ENCODE results near the gene TNRC6B. TPM values are rescaled to one million over a fixed set of nuclear protein-coding genes. Genes with fewer than 3 reads are reported as not detected.
"Not testable (repeated sequence)": the region's sequence is repeated elsewhere in the genome, so short reads cannot be mapped to it uniquely, and the experiment has no call there.

The TNRC6B gene
- total RNA-seq, 8 experiments from 2014 or later, result 22.4 to 63.6 (median 29.1) TPM

DNA sequence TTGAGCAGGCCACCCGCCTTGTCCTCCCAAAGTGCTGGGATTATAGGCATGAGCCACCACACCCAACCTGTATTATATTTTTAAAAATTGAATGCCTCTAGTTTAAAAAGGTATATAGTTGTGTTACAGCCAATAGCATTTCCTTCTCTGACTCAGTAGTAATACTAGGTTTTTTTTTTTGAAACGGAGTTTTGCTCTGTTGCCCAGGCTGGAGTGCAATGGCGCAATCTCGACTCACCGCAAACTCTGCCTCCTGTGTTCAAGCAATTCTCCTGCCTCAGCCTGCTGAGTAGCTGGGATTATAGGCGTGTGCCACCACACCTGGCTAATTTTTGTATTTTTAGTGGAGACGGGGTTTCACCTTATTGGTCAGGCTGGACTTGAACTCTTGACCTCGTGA lies 45.3 kb downstream of the TNRC6B start:
- in situ Hi-C loops (cut with MboI; ENCODE audit: low pct_unique_long_range_greater_than_20kb in 2 of 9, low sequenced_read_pairs in 9 of 9, unreplicated experiment in 9 of 9); H3K27ac ChIP-seq; ATAC-seq (replicated peaks in 6 of 8); H3K4me3 ChIP-seq: not testable (repeated sequence)
- whole genome bisulfite sequencing, 10 experiments, result 82 to 100% (median 100%) methylated on average over 2 to 7 of the region's 8 CpGs; no CpG with 5 or more reads in 2 of the 10 experiments
- peaks cover 0 to 11% of the 10 kb centered on the region in 2 donors for H3K4me1 ChIP-seq (replicated peaks in 1 of 2)

DNA sequence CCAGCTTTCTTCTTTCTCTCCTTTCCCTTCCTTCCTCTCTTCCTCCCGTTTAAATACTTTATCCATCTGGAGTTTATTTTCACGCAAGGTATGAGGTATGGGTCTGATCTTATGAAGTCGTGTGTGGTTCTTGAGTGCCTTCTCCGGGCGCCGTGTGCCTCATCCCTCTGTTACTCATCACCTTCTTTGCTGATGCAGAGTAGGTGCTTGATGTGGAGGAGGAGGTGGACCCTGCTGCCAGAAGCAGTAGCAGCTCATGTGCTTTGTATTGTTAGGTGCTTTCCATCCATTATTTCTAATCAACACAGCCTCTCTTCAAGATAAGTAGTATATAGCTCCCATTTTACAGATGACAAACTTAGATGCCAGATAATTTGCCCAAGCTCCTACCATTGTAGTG lies 47.0 kb downstream of the TNRC6B start:
- 57 to 96% (median 82%) methylated on average over 1 to 6 of the region's 6 CpGs; no CpG with 5 or more reads in 3 of the 10 experiments for WGBS, 10 experiments
- H3K27ac ChIP-seq, result no peak overlapping the region
- ATAC-seq (replicated peaks in 6 of 8), result no peak
- H3K4me3 ChIP-seq, result no peak overlapping the region
- H3K4me1 ChIP-seq (replicated peaks in 1 of 2), result peaks cover 0 to 8% of the 10 kb centered on the region in 2 donors
- in situ Hi-C loops (cut with MboI; ENCODE audit: low pct_unique_long_range_greater_than_20kb in 2 of 9, low sequenced_read_pairs in 9 of 9, unreplicated experiment in 9 of 9), result no loop called here

DNA sequence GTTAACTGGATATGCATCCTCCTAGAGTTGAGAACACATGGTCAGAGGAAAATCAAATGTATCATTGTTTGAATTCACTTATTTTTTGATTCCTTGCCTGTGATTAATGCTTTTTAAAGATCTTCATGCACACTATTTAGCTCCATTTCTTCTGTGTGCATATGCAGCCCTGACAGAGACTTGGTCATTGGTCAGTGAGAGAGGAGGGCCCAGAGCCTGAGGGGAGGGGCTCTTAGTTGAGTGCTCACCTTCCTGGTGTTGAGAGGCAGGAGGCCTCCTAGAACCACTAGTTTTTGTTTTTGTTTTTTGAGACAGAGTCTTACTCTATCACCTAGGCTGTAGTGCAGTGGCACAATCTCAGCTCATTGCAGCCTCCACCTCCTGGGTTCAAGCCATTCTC lies 48.9 kb downstream of the TNRC6B start:
- Histone ChIP-seq H3K4me1 (replicated peaks in 1 of 2) (no peaks in the 10 kb centered on the region), H3K27ac (no peak overlapping the region), H3K4me3 (no peak overlapping the region)
- ATAC-seq (replicated peaks in 6 of 8), result no peak
- in situ Hi-C loops (cut with MboI; ENCODE audit: low pct_unique_long_range_greater_than_20kb in 2 of 9, low sequenced_read_pairs in 9 of 9, unreplicated experiment in 9 of 9), result no loop called here

DNA sequence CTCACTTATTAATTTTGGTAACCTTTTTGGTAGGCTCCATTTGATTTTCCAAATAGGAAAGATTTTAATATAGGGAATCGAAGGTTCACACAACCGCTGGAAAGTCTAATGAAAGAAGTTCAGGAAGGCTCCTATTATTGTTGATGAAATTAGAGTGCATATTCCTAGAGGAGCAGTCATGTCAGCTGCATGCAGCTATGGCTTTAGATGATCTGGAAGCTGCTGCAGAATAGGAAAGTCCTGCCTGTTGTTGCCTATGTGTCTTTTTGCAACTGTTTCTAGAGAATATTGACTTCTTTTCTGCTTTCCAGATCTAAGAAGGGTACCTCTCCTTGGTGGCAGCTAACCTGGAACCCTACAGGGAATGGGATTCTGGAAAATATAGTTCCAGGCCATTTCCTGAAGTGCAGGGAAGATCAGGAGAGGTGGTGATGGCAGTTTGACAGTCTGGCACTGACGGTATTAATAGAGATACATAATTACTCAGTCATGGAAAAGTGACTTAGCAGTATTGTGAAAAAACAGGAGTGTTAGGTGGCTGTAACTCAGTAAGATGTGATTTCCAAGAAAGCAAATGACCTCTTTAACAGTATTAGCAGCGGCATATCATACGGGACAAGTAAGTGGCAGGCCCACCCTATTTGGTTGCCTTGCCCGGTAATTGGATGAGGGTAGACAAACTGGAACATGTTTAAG lies 54.0 kb downstream of the TNRC6B start:
- in situ Hi-C loops (cut with MboI; ENCODE audit: low pct_unique_long_range_greater_than_20kb in 2 of 9, low sequenced_read_pairs in 9 of 9, unreplicated experiment in 9 of 9), result no loop called here
- ATAC-seq (replicated peaks in 6 of 8), result peak in 1 of 8 experiments; percentile 21
- peaks cover 4 to 13% of the 10 kb centered on the region in 2 donors for H3K4me1 ChIP-seq (replicated peaks in 1 of 2)
- H3K27ac ChIP-seq, result no peak overlapping the region
- H3K4me3 ChIP-seq, result no peak overlapping the region
- WGBS, 10 experiments, result 75 to 100% (median 97%) methylated on average over 1 to 6 of the region's 6 CpGs; no CpG with 5 or more reads in 1 of the 10 experiments

DNA sequence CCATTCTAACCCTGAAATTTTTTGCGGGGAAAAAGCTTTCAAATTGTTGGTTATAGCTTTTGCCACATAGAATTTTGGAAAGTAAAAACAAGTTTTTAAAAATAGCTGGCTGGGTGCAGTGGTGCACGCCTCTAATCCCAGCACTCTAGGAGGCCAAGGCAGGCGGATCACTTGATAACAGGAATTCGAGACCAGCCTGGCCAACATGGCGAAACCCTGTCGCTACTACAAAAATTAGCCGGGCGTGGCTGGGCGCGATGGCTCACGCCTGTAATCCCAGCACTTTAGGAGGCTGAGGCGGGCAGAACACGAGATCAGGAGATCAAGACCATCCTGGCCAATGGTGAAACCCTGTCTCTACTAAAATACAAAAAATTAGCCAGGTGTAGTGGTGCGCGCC lies 54.9 kb downstream of the TNRC6B start:
- 50 to 100% (median 81%) methylated on average over 1 to 7 of the region's 15 CpGs; no CpG with 5 or more reads in 1 of the 10 experiments for WGBS, 10 experiments
- in situ Hi-C loops (cut with MboI; ENCODE audit: low pct_unique_long_range_greater_than_20kb in 2 of 9, low sequenced_read_pairs in 9 of 9, unreplicated experiment in 9 of 9), result no loop called here
- ATAC-seq (replicated peaks in 6 of 8), result no peak
- H3K4me3 ChIP-seq, result no peak overlapping the region
- peaks cover 4 to 13% of the 10 kb centered on the region in 2 donors for H3K4me1 ChIP-seq (replicated peaks in 1 of 2)
- H3K27ac ChIP-seq, result no peak overlapping the region

DNA sequence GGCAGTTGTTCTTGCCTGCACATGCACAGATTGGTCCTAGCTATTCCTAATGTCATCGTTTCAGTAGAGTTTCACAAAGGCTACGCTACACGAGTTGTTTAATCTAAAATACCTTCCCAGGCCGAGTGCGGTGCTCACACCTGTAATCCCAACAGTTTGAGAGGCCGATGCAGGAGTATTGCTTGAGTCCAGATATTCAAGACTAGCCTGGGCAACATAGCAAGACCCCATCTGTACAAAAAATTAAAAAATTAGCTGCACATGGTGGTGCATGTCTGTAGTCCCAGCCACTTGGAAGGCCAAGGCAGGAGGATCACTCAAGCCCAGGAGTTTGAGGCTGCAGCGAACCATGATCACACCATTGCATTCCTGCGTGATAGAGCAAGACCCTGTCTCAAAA lies 56.2 kb downstream of the TNRC6B start:
- 80 to 100% (median 98%) methylated on average over 1 to 8 of the region's 8 CpGs; no CpG with 5 or more reads in 1 of the 10 experiments for WGBS, 10 experiments
- H3K27ac ChIP-seq, result no peak overlapping the region
- H3K4me3 ChIP-seq, result no peak overlapping the region
- peaks cover 4 to 13% of the 10 kb centered on the region in 2 donors for H3K4me1 ChIP-seq (replicated peaks in 1 of 2)
- in situ Hi-C loops (cut with MboI; ENCODE audit: low pct_unique_long_range_greater_than_20kb in 2 of 9, low sequenced_read_pairs in 9 of 9, unreplicated experiment in 9 of 9), result no loop called here
- no peak for ATAC-seq (replicated peaks in 6 of 8)

DNA sequence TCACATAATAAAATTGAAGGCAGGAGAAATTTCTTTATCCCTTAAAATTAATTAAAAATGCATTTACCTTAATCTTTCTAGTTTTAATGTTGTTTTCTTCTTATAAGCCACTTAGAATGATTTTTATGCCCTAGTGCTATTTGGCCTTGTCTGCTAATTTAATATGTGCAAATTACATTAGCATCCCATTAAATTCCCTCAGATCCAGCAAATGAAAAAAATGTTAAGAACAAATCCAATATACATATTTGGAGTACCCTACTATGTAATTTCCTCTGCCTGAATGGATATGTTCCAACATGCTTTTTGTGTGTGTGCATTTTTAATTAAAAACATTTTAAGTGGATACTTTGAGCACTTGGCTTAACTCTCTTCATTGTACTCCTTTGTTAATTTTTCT lies 56.9 kb downstream of the TNRC6B start:
- ATAC-seq (replicated peaks in 6 of 8), result peak in 2 of 8 experiments; percentile 53 to 59

DNA sequence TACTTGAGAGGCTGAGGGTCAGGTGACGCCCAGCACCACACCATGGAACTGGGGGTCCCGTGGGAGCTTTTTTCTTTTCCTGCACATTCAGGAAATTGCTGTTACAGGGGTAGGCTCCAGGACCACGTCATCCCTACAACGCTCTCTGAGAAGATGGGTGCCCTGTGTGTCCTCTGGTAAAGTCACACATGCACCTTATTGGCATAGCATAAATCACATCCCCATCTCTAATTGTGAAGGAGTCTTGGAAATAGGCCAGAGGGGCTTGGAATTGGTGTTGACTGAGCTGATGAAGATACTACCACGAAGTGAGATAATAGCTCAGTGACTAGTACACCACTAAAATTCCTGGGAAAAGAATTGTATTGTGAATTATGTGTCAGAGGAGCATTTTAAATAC lies 57.6 kb downstream of the TNRC6B start:
- peak in 4 of 8 experiments; percentile 70 to 93 (median 82) for ATAC-seq (replicated peaks in 6 of 8)
- peaks cover 7 to 13% of the 10 kb centered on the region in 2 donors for H3K4me1 ChIP-seq (replicated peaks in 1 of 2)
- no peak overlapping the region for H3K4me3 ChIP-seq
- in situ Hi-C loops (cut with MboI; ENCODE audit: low pct_unique_long_range_greater_than_20kb in 2 of 9, low sequenced_read_pairs in 9 of 9, unreplicated experiment in 9 of 9), result no loop called here
- no peak overlapping the region for H3K27ac ChIP-seq
- 0 to 100% (median 60%) methylated on average over 1 to 4 of the region's 5 CpGs; no CpG with 5 or more reads in 3 of the 10 experiments for WGBS, 10 experiments

More for the DNA sequence above, 56.9 kb downstream of the TNRC6B start:
- H3K4me3 ChIP-seq, result no peak overlapping the region
- no peak overlapping the region for H3K27ac ChIP-seq
- in situ Hi-C loops (cut with MboI; ENCODE audit: low pct_unique_long_range_greater_than_20kb in 2 of 9, low sequenced_read_pairs in 9 of 9, unreplicated experiment in 9 of 9), result no loop called here
- peaks cover 4 to 13% of the 10 kb centered on the region in 2 donors for H3K4me1 ChIP-seq (replicated peaks in 1 of 2)

DNA sequence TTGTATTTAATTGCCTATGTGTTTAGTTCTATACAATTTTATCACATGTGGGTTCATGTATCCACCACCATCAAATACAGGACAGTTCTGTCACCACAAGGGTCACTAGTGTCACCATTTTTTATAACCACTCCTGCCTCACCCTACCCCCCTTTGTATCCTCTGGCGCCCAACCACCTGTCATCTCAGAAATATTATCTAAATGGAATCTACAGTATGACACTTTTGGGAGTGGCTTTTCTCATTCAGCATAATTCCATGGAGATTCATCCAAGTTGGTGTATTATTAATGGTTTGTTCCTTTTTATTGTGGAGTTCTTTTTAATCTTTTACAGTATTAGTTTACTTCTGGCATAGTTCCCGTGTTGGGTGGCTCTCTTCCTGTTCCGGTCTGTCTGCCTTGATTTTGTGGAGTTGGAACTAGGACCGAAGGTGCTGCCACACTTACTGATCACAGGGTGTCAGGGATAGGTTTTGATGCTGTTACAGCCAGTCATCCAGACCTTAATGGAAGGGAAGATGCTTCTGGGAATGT lies 58.5 kb downstream of the TNRC6B start:
- Histone ChIP-seq H3K4me3 (no peak overlapping the region), H3K4me1 (replicated peaks in 1 of 2) (peaks cover 8 to 15% of the 10 kb centered on the region in 2 donors), H3K27ac (no peak overlapping the region)
- 60 to 100% (median 91%) methylated on average over 1 to 4 of the region's 4 CpGs; no CpG with 5 or more reads in 3 of the 10 experiments for WGBS, 10 experiments
- no peak for ATAC-seq (replicated peaks in 6 of 8)
- in situ Hi-C loops (cut with MboI; ENCODE audit: low pct_unique_long_range_greater_than_20kb in 2 of 9, low sequenced_read_pairs in 9 of 9, unreplicated experiment in 9 of 9), result no loop called here

DNA sequence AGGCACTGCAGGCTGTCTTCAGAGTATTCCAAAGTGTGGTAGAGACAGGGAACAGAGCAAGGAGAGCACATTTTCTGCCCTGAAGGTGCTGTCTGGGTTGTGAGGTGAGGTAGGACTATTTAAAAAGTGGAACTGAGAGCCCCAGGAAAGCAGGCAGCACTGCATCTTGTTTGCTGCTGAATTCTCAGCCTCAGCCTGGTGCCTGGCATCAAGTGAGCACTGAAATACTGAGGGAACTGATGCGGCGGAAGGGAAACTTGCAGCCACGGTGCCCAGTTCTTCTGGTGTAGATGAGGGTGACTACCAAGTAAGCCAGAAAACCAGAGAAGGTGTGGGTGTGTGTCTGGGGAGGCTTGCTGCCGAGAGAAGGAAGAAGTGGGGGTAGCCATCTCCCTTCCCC lies 59.5 kb downstream of the TNRC6B start:
- ATAC-seq (replicated peaks in 6 of 8), result no peak
- in situ Hi-C loops (cut with MboI; ENCODE audit: low pct_unique_long_range_greater_than_20kb in 2 of 9, low sequenced_read_pairs in 9 of 9, unreplicated experiment in 9 of 9), result no loop called here
- Histone ChIP-seq H3K27ac (no peak overlapping the region), H3K4me1 (replicated peaks in 1 of 2) (peaks cover 8 to 15% of the 10 kb centered on the region in 2 donors), H3K4me3 (no peak overlapping the region)
- WGBS, 10 experiments, result 93 to 100% (median 100%) methylated on average over 1 to 3 of the region's 4 CpGs; no CpG with 5 or more reads in 5 of the 10 experiments

DNA sequence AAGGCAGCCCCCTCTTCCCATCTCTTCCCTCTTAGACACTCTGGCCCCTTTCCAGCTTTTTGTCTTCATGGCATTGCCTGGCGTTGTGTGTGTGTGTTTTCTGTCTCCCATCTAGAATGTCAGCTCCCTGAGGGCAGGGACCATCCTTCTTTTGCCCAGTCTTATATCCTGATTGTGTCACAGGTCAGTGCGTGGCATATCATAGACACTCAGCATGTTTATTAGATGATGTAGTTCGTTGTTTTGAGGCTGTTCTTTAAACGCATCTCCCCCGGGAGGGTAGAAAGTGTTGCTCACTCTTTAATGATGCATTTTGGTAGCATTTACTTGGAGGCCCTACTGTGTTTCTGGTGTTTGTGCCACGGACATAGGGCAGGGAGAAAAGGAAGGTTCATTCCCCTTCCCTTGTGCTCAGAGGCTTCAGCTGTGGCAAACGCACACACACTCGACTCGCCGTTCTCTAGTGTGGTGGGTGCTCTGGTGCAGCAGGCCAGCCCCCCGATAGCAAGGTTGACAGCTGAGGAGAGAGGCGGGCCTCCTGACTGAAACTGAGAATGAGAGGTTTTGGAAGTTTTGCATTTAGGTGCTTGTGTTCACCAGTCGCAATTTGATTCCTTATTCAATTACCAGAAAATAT lies 60.2 kb downstream of the TNRC6B start:
- in situ Hi-C loops (cut with MboI; ENCODE audit: low pct_unique_long_range_greater_than_20kb in 2 of 9, low sequenced_read_pairs in 9 of 9, unreplicated experiment in 9 of 9), result no loop called here
- Histone ChIP-seq H3K4me1 (replicated peaks in 1 of 2) (peaks cover 8 to 15% of the 10 kb centered on the region in 2 donors), H3K27ac (no peak overlapping the region), H3K4me3 (no peak overlapping the region)
- 60 to 91% (median 74%) methylated on average over 1 to 10 of the region's 13 CpGs; no CpG with 5 or more reads in 2 of the 10 experiments for WGBS, 10 experiments
- ATAC-seq (replicated peaks in 6 of 8), result no peak

DNA sequence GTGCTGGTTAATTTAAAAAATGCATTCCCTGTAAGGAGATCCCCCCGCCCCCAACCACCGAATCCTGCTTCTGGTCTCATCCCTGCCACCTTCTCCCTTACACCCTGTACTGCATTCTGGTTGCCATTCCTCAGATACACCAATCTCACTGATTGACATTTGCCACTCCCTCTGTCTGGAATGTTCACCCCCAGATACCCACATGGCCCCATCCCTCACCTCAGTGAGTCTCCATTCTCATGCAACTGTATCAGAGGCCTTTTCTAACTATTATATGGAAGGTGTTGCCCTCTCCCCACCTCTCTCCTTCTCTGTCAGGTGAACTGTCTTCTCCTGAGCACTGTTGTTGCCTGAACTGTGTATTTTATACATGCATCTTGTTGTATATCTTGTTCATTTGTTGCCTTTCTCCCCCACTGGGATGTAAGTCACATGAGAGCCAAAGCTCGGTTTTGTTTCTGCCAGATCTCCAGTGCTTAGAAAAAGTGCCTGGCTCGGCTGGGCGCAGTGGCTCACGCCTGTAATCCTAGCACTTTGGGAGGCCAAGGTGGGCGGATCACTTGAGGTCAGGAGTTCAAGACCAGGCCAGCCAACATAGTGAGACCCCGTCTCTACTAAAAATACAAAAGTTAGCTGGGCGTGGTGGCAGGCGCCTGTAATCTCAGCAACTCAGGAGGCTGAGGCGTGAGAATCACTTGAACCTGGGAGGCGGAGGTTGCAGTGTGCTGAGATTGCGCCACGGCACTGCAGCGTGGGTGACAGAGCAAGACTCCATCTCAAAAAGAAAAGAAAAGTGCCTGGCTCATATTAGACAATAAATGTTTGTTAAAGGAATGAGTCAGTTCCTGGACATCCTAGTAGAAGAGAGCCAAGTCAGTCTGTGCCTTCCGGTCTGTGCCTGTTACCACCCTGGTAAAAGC lies 61.0 kb downstream of the TNRC6B start:
- H3K4me1 ChIP-seq (replicated peaks in 1 of 2), result peaks cover 8 to 15% of the 10 kb centered on the region in 2 donors
- in situ Hi-C loops (cut with MboI; ENCODE audit: low pct_unique_long_range_greater_than_20kb in 2 of 9, low sequenced_read_pairs in 9 of 9, unreplicated experiment in 9 of 9), result no loop called here
- peak in 6 of 8 experiments; percentile 13 to 81 (median 25) for ATAC-seq (replicated peaks in 6 of 8)
- WGBS, 10 experiments, result 20 to 87% (median 69%) methylated on average over 1 to 8 of the region's 16 CpGs; no CpG with 5 or more reads in 1 of the 10 experiments
- H3K4me3 ChIP-seq, result no peak overlapping the region
- no peak overlapping the region for H3K27ac ChIP-seq

DNA sequence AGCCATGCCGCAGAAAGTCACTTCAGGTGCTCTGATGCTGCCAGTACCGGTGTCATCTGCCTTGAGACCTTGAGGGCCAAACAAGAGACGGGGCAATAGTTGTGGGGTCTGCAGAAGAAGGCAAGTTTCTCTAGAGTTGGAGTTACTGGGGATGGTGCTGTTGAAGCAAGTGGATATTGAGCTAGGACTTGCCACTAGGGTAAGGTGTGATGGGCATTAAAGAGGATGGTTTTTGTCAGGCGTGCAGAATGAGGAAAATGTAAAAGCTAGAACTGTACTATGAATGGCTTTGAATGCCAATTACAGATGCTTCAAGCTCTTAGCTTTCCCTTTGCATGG lies 61.6 kb downstream of the TNRC6B start:
- H3K4me1 ChIP-seq (replicated peaks in 1 of 2), result peaks cover 8 to 15% of the 10 kb centered on the region in 2 donors
- in situ Hi-C loops (cut with MboI; ENCODE audit: low pct_unique_long_range_greater_than_20kb in 2 of 9, low sequenced_read_pairs in 9 of 9, unreplicated experiment in 9 of 9), result no loop called here
- H3K4me3 ChIP-seq, result no peak overlapping the region
- no peak overlapping the region for H3K27ac ChIP-seq
- WGBS, 10 experiments, result 82 to 100% (median 100%) methylated on average over 1 to 4 of the region's 4 CpGs; no CpG with 5 or more reads in 2 of the 10 experiments
- ATAC-seq (replicated peaks in 6 of 8), result no peak

Measured in motor neuron (in vitro differentiated cells).